ENCODE results near the gene TMEM143.
A peak's percentile ranks its signal among the peaks of the same experiment; 100 is the strongest.

The TMEM143 gene

GRCh38 chr19:48363810-48364597, at the start of gene TMEM143, which contains the start of gene SYNGR4:
Gene TMEM143 (minus strand): TSS chr19:48363940. CDS start chr19:48363920, 20 bp downstream.
Gene SYNGR4 (plus strand): TSS chr19:48364367. CDS start chr19:48365843, 1,476 bp downstream.
- H3K27ac ChIP-seq: peak within 1 kb of the TSS; percentile 51
- peak; percentile 94 for DNase-seq (ENCODE audit: low read depth, low spot score)

- H3K27ac ChIP-seq: peak overlapping the region; percentile 30
Measured at GRCh38 chr19:48405850-48406249, 42.1 kb upstream of the TMEM143 start.

GRCh38 chr19:48405010-48405659, 41.4 kb upstream of the TMEM143 start:
- no peak for DNase-seq (ENCODE audit: low read depth, low spot score)
- peak overlapping the region; percentile 30 for H3K27ac ChIP-seq

More at GRCh38 chr19:48405850-48406249, 42.1 kb upstream of the TMEM143 start:
- DNase-seq (ENCODE audit: low read depth, low spot score): peak; percentile 33

GRCh38 chr19:48403606-48404005, 39.9 kb upstream of the TMEM143 start:
- H3K27ac ChIP-seq: no peak overlapping the region
- no peak for DNase-seq (ENCODE audit: low read depth, low spot score)

- DNase-seq (ENCODE audit: low read depth, low spot score): no peak
- H3K27ac ChIP-seq: no peak overlapping the region
Measured at GRCh38 chr19:48401287-48401686, 37.5 kb upstream of the TMEM143 start.

GRCh38 chr19:48400018-48400742, 36.4 kb upstream of the TMEM143 start:
- DNase-seq (ENCODE audit: low read depth, low spot score): no peak
- peak overlapping the region; percentile 23 for H3K27ac ChIP-seq

GRCh38 chr19:48398375-48399235, 34.9 kb upstream of the TMEM143 start:
- peak overlapping the region; percentile 49 for H3K27ac ChIP-seq
- no peak for DNase-seq (ENCODE audit: low read depth, low spot score)

- H3K27ac ChIP-seq: peak overlapping the region; percentile 49
- no peak for DNase-seq (ENCODE audit: low read depth, low spot score)
Measured at GRCh38 chr19:48398102-48398374, 34.3 kb upstream of the TMEM143 start.

- no peak for DNase-seq (ENCODE audit: low read depth, low spot score)
- H3K27ac ChIP-seq: peak overlapping the region; percentile 49
Measured at GRCh38 chr19:48397263-48398101, 33.7 kb upstream of the TMEM143 start.

- no peak for DNase-seq (ENCODE audit: low read depth, low spot score)
- no peak overlapping the region for H3K27ac ChIP-seq
Measured at GRCh38 chr19:48396824-48397176, 33.1 kb upstream of the TMEM143 start.

GRCh38 chr19:48396016-48396823, 32.5 kb upstream of the TMEM143 start:
- DNase-seq (ENCODE audit: low read depth, low spot score): no peak
- no peak overlapping the region for H3K27ac ChIP-seq

- H3K27ac ChIP-seq: no peak overlapping the region
- no peak for DNase-seq (ENCODE audit: low read depth, low spot score)
Measured at GRCh38 chr19:48395499-48395898, 31.8 kb upstream of the TMEM143 start.

- DNase-seq (ENCODE audit: low read depth, low spot score): no peak
- no peak overlapping the region for H3K27ac ChIP-seq
Measured at GRCh38 chr19:48395170-48395455, 31.4 kb upstream of the TMEM143 start.

- no peak overlapping the region for H3K27ac ChIP-seq
- DNase-seq (ENCODE audit: low read depth, low spot score): no peak
Measured at GRCh38 chr19:48394331-48395169, 30.8 kb upstream of the TMEM143 start.

- DNase-seq (ENCODE audit: low read depth, low spot score): no peak
Measured at GRCh38 chr19:48393559-48394330, 30.0 kb upstream of the TMEM143 start, which contains the start of gene GRIN2D. Gene GRIN2D (plus strand): TSS chr19:48393668. CDS start chr19:48398393, 4,725 bp downstream.

GRCh38 chr19:48392860-48393558, 29.3 kb upstream of the TMEM143 start:
- no peak overlapping the region for H3K27ac ChIP-seq
- no peak for DNase-seq (ENCODE audit: low read depth, low spot score)

More at GRCh38 chr19:48393559-48394330, 30.0 kb upstream of the TMEM143 start, which contains the start of gene GRIN2D:
- H3K27ac ChIP-seq: no peak within 1 kb of the TSS

Measured in epithelial cell of prostate (primary cell).